Upper lobe of left lung (tissue), 4 donors: ENCODE measurements around the gene ALG2.

Experiments
- POLR2A ChIP-seq, 4 donors: fragments of 450-650 bp; IDR thresholded peaks; one replicate each; pipeline ENCODE4 v1.5.1; 2016 to 2017; ENCODE audit warnings: antibody characterized with exemption in 4 of 4, mild to moderate bottlenecking in 2 of 4
- POLR2AphosphoS5 ChIP-seq, 2 donors: sonication (generic); formaldehyde crosslinking; IDR thresholded peaks; one replicate each; pipeline ENCODE4 v1.5.1; 2017; ENCODE audit warnings: antibody characterized with exemption in 2 of 2
- TF ChIP-seq, protein P1 (sequence below), 6 experiments: fragments of 450-650 bp in 4 of 6; fragments of 200-600 bp in 2 of 6; sonication (generic) in 2 of 6; IDR thresholded peaks; one replicate each; pipeline ENCODE4 v1.5.1; 2016 to 2019; ENCODE audit warnings: antibody characterized with exemption in 6 of 6

DNA sequence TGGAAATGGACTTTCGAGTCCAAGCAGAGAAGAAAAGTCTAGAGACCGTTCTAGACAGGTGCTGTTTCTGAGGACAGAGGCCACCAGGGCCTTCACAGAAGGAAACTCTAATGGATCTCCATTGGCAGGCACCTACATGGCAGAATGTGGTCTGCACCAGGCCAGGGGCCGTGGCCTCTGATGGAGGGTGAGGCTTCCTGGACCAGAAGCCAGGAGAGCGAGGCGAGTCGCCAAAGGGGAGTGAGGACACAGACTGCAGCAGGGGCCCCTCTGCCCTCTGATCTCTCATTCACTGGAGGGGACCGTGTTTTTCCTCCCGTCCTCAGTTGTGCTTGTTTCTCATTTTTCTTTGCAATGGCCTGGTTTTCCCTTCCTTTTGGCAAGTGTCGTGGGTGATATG, 41.1 kb downstream of the ALG2 start:
- TF ChIP-seq, protein P1, sequence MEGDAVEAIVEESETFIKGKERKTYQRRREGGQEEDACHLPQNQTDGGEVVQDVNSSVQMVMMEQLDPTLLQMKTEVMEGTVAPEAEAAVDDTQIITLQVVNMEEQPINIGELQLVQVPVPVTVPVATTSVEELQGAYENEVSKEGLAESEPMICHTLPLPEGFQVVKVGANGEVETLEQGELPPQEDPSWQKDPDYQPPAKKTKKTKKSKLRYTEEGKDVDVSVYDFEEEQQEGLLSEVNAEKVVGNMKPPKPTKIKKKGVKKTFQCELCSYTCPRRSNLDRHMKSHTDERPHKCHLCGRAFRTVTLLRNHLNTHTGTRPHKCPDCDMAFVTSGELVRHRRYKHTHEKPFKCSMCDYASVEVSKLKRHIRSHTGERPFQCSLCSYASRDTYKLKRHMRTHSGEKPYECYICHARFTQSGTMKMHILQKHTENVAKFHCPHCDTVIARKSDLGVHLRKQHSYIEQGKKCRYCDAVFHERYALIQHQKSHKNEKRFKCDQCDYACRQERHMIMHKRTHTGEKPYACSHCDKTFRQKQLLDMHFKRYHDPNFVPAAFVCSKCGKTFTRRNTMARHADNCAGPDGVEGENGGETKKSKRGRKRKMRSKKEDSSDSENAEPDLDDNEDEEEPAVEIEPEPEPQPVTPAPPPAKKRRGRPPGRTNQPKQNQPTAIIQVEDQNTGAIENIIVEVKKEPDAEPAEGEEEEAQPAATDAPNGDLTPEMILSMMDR (IDR thresholded peaks at IDR 0.05), result no peak
- TF ChIP-seq POLR2AphosphoS5 (IDR thresholded peaks at IDR 0.05), result no peak
- TF ChIP-seq POLR2A (IDR thresholded peaks at IDR 0.05), result no peak
